Uterus (tissue), 2 donors: ENCODE results near the gene AP3D1.

ENCODE experiments used
- POLR2A ChIP-seq, 2 donors: fragments of 450-650 bp; IDR thresholded peaks; one replicate each; pipeline ENCODE4 v1.6.1; 2016; ENCODE audit warnings: antibody characterized with exemption in 2 of 2, mild to moderate bottlenecking in 1 of 2, moderate library complexity in 1 of 2
- TF ChIP-seq, protein P1 (sequence below), 4 experiments: fragments of 200-600 bp in 2 of 4; fragments of 450-650 bp in 2 of 4; sonication (generic) in 2 of 4; IDR thresholded peaks; one replicate each; pipeline ENCODE4 v1.5.1; 2016 to 2019; ENCODE audit warnings: antibody characterized with exemption in 4 of 4, mild to moderate bottlenecking in 2 of 4, moderate library complexity in 1 of 4

DNA sequence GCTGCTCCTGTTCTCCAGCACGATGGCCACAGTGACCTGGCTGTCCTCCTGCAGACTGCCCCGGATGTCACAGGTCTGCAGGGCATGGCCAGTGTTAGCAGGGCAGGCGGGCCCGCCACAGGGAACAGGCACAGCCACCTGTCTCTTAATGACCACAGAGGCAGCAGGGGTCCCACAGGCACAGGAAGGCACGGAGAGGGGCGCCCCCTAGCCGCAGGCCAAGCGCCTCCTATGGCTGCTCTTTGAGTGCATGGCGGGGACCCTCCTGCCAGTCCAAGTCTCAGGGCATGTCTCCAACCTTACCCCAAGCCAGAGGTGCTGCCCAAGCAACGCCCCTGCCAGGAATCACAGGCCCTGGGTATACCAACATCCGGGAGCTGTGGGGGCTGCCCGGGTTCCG lies 40.5 kb downstream of the AP3D1 start:
- TF ChIP-seq, protein P1, sequence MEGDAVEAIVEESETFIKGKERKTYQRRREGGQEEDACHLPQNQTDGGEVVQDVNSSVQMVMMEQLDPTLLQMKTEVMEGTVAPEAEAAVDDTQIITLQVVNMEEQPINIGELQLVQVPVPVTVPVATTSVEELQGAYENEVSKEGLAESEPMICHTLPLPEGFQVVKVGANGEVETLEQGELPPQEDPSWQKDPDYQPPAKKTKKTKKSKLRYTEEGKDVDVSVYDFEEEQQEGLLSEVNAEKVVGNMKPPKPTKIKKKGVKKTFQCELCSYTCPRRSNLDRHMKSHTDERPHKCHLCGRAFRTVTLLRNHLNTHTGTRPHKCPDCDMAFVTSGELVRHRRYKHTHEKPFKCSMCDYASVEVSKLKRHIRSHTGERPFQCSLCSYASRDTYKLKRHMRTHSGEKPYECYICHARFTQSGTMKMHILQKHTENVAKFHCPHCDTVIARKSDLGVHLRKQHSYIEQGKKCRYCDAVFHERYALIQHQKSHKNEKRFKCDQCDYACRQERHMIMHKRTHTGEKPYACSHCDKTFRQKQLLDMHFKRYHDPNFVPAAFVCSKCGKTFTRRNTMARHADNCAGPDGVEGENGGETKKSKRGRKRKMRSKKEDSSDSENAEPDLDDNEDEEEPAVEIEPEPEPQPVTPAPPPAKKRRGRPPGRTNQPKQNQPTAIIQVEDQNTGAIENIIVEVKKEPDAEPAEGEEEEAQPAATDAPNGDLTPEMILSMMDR (IDR thresholded peaks at IDR 0.05), result no peak
- no peak for TF ChIP-seq POLR2A (IDR thresholded peaks at IDR 0.05)
